ES-I3 (cell line): ENCODE data around the gene GRM3.

Experiments used
- H3K36me3 ChIP-seq: 2 replicates; pipeline ENCODE4 v1.6.1; 2013; ENCODE audit warnings: mild to moderate bottlenecking, low read length, control low read depth, moderate library complexity; ENCODE audit not compliant: insufficient read depth
- H3K4me1 ChIP-seq: 2 replicates; pipeline ENCODE4 v1.6.1; 2013; ENCODE audit warnings: mild to moderate bottlenecking, control low read depth, low read length; ENCODE audit not compliant: insufficient read depth
- H3K9ac ChIP-seq: 2 replicates; pipeline ENCODE4 v1.6.1; 2013; ENCODE audit warnings: low read depth, mild to moderate bottlenecking, low read length, moderate library complexity
- H3K9me3 ChIP-seq: 2 replicates; pipeline ENCODE4 v1.6.1; 2013; ENCODE audit warnings: mild to moderate bottlenecking, low read length, moderate library complexity; ENCODE audit not compliant: control insufficient read depth, insufficient read depth

The GRM3 gene

DNA sequence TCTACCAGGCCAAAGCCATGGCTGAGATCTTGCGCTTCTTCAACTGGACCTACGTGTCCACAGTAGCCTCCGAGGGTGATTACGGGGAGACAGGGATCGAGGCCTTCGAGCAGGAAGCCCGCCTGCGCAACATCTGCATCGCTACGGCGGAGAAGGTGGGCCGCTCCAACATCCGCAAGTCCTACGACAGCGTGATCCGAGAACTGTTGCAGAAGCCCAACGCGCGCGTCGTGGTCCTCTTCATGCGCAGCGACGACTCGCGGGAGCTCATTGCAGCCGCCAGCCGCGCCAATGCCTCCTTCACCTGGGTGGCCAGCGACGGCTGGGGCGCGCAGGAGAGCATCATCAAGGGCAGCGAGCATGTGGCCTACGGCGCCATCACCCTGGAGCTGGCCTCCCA is 142.7 kb downstream of the GRM3 start:
- Histone ChIP-seq H3K9ac (no peak overlapping the region), H3K9me3 (no peaks in the 10 kb centered on the region), H3K36me3 (no peaks in the 10 kb centered on the region), H3K4me1 (no peaks in the 10 kb centered on the region)

DNA sequence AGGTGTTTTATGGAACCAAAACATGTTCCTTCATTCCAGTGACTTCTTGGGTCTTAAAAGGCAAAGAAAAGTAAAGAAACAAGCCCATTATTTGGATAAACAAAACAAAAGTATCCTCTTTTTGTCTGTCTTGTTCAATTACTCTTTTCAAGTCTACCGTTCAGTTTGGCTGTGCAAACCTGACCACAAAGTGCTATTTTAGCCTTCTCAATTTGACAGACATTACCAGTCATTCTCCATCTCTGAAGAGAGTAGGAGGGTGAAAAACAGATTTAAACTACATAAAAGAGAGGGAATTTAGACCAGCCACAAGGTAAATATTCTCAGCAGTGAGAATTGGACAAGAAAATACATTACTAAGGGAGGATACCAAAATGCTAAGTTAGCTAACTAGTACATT is 145.2 kb downstream of the GRM3 start:
- no peaks in the 10 kb centered on the region for H3K4me1 ChIP-seq
- H3K9me3 ChIP-seq = no peaks in the 10 kb centered on the region
- no peaks in the 10 kb centered on the region for H3K36me3 ChIP-seq
- H3K9ac ChIP-seq = no peak overlapping the region

DNA sequence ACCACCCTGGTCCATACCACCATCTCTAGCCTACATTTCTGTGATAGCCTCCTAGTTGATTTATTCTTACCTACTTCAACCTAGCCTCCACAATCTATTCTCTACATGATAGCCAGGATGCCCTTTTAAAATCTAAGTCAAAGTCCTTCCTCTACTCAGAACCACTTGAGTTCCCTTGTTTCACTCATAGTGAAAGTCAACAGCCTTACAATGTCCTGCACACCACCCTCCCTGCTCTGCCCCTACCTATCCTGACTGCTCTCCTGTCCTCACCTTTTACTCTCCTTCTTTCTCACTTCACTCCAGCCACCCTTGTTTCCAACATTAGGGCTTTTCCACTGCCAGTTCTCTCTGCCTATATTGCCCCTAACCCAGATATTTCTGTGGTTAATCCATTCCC is 146.7 kb downstream of the GRM3 start:
- no peaks in the 10 kb centered on the region for H3K9me3 ChIP-seq
- H3K4me1 ChIP-seq = no peaks in the 10 kb centered on the region
- H3K9ac ChIP-seq = no peak overlapping the region
- no peaks in the 10 kb centered on the region for H3K36me3 ChIP-seq

GRCh38 chr7:86792260-86792659 is 148.6 kb downstream of the GRM3 start:
- H3K9me3 ChIP-seq = no peaks in the 10 kb centered on the region
- H3K36me3 ChIP-seq = no peaks in the 10 kb centered on the region
- no peaks in the 10 kb centered on the region for H3K4me1 ChIP-seq
- no peak overlapping the region for H3K9ac ChIP-seq

GRCh38 chr7:86793136-86793535 is 149.4 kb downstream of the GRM3 start:
- Histone ChIP-seq H3K9ac (no peak overlapping the region), H3K4me1 (no peaks in the 10 kb centered on the region), H3K36me3 (no peaks in the 10 kb centered on the region), H3K9me3 (no peaks in the 10 kb centered on the region; the same call in 1 of the 2 replicates)

- Histone ChIP-seq H3K4me1 (no peaks in the 10 kb centered on the region), H3K9ac (no peak overlapping the region), H3K9me3 (no peaks in the 10 kb centered on the region), H3K36me3 (no peaks in the 10 kb centered on the region)
These were observed 171.1 kb downstream of the GRM3 start for GRCh38 chr7:86814661-86815379.

DNA sequence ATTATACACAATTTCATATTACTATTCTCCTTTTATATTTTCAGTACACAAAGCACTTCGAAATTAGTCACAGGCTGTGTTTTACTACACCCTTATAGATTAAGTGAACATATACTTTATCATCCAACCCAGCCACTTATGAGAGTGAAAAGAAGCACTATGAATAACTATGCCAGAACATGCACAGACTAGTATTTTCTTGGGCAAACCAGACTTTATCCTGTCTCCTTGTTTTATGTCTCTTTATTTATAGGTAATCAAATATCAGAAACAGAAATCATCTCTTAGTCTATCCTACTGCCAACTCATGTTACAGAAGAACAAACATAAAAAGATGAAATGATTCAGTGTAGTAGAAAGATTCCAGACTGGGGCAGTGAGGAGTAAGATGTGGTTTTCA is 171.8 kb downstream of the GRM3 start:
- no peaks in the 10 kb centered on the region for H3K9me3 ChIP-seq
- no peak overlapping the region for H3K9ac ChIP-seq
- H3K4me1 ChIP-seq = no peaks in the 10 kb centered on the region
- H3K36me3 ChIP-seq = no peaks in the 10 kb centered on the region

GRCh38 chr7:86818903-86819302 is 175.2 kb downstream of the GRM3 start:
- Histone ChIP-seq H3K4me1 (no peaks in the 10 kb centered on the region), H3K9me3 (no peaks in the 10 kb centered on the region), H3K36me3 (no peaks in the 10 kb centered on the region), H3K9ac (no peak overlapping the region)

GRCh38 chr7:86823769-86824168 is 180.1 kb downstream of the GRM3 start:
- peaks cover 10% of the 10 kb centered on the region; the same call in 1 of the 2 replicates for H3K4me1 ChIP-seq
- H3K9me3 ChIP-seq = no peaks in the 10 kb centered on the region
- no peaks in the 10 kb centered on the region for H3K36me3 ChIP-seq
- H3K9ac ChIP-seq = no peak overlapping the region

GRCh38 chr7:86825264-86825663 is 181.6 kb downstream of the GRM3 start:
- Histone ChIP-seq H3K36me3 (no peaks in the 10 kb centered on the region), H3K9ac (no peak overlapping the region), H3K9me3 (no peaks in the 10 kb centered on the region), H3K4me1 (peaks cover 10% of the 10 kb centered on the region; the same call in 1 of the 2 replicates)

DNA sequence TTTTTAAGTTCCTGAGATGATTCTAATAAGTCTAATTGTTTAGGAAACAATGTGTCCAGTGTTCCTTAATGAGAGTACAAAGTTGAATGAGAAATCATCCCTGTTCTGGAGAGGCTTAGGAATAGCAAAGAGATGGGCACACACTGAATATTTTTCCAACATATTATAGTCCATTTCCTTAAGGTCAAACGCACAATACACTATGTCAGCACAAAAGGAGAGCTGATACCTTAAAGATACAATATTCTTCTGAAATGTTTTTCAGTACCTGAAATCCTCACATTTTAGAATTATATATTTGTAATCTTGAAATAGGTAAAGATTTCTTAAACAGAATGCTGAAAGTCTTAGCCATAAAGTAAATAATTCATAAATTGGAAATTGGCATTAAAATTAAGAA is 183.2 kb downstream of the GRM3 start:
- Histone ChIP-seq H3K9me3 (no peaks in the 10 kb centered on the region), H3K4me1 (peaks cover 10% of the 10 kb centered on the region; the same call in 1 of the 2 replicates), H3K36me3 (no peaks in the 10 kb centered on the region)

DNA sequence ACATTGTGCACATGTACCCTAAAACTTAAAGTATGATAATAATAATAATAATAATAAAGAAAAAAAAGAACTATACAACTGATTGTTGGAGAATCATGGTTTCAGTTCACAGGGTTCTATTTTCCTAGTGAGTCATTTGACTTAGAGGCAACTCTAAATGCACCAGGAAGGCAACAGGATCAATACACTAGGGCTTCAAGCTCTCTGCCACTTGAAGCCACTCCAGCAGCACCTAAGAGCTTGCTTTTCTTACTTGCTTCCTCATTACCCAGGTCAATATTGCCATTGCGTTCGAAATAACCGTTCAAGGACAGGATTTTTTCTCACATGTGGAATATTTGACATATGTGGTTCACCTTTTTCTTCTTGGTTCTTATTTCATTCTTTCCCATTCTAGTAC is 189.7 kb downstream of the GRM3 start:
- Histone ChIP-seq H3K36me3 (no peaks in the 10 kb centered on the region), H3K4me1 (no peaks in the 10 kb centered on the region), H3K9ac (no peak overlapping the region), H3K9me3 (no peaks in the 10 kb centered on the region)

More for the DNA sequence above, 183.2 kb downstream of the GRM3 start:
- H3K9ac ChIP-seq = no peak overlapping the region

DNA sequence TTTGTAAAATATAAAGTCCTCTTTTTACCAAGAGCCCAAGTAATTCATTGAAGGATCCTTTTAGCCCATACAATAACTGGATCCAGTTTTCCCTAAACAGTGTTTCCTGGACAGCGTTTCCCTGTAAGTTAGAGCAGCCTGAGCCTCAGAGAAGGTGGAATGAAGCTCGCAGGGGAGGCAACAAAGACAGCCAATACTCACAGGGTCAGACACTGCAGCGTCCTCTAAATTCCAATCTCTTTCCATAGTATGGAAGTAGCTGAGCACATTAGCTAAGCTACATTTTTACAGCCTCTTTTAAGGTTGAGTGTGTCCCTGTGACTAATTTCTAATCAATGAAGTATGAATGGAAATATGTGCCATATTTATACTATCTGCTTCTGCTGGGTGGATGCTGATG is 193.5 kb downstream of the GRM3 start:
- no peak overlapping the region for H3K9ac ChIP-seq
- H3K9me3 ChIP-seq = no peaks in the 10 kb centered on the region
- no peaks in the 10 kb centered on the region for H3K36me3 ChIP-seq
- H3K4me1 ChIP-seq = no peaks in the 10 kb centered on the region

GRCh38 chr7:86844608-86845007 is 200.9 kb downstream of the GRM3 start:
- Histone ChIP-seq H3K9me3 (no peaks in the 10 kb centered on the region), H3K9ac (no peak overlapping the region), H3K4me1 (no peaks in the 10 kb centered on the region), H3K36me3 (no peaks in the 10 kb centered on the region)

DNA sequence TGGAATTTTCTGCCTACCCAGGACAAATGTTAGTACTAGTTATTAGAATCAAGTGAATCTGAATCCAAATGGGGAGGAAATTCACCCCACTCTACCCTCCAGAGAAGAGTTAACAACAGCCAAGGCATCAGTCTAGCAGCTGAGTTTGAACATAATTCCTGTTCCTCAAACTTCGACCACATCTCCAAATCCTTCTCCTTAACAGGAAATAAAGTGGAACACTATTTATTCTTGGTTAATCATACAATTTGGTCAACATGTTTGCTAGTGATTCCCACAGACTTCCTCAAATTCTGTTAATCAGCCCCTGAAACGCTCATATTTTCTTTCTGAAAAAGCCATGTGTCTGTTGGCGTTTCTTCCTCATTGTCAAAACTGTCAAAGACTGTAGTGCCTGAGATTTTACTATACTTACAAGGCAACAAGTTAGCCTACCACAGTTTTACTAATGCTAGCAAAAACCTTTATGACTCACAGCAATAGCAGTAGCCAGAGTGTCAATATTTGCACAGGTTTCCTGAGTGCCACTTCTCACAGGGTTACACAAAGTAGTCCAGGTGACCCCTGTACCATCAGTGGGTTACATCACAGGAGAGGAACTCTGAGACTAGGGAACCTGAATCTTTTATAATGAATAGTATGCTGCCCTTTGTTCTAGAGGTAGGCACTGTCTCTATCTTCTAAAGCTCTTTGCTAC is 202.9 kb downstream of the GRM3 start:
- no peaks in the 10 kb centered on the region for H3K9me3 ChIP-seq

More for the DNA sequence above, 202.9 kb downstream of the GRM3 start:
- Histone ChIP-seq H3K36me3 (no peaks in the 10 kb centered on the region), H3K4me1 (no peaks in the 10 kb centered on the region; the same call in 1 of the 2 replicates), H3K9ac (no peak overlapping the region)
